Osteocyte (in vitro differentiated cells): ENCODE results near the gene PAGE3. TPM values are rescaled to one million over a fixed set of nuclear protein-coding genes. Genes with fewer than 3 reads are reported as not detected.

Experiments
- total RNA-seq: library from RNA; stranded (reverse); gene quantifications from 2 replicates; pipeline ENCODE4 v1.2.1, GENCODE V29; 2021

The PAGE3 gene
- total RNA-seq, 1 donor from 2014 or later: not detected

Other genes starting within 250 kb of the PAGE3 start
- not detected in 2 replicates for gene ALAS2, start 233.9 kb downstream of the PAGE3 start, total RNA-seq
- gene PAGE2B, start 189.9 kb downstream of the PAGE3 start, total RNA-seq: not detected in 2 replicates
- gene PAGE2, start 175.9 kb downstream of the PAGE3 start, total RNA-seq: not detected in 2 replicates
- not detected in 2 replicates for gene PAGE5, start 44.6 kb downstream of the PAGE3 start, total RNA-seq
- 9.1 and 10.0 TPM in 2 replicates for gene MAGEH1, start 187.2 kb upstream of the PAGE3 start, total RNA-seq
- gene USP51, start 224.9 kb upstream of the PAGE3 start, total RNA-seq: 1.6 and 1.7 TPM in 2 replicates